ENCODE measurements around the gene DHX29.

Gene DHX29

GRCh38 chr5:55219770-55220169 lies 87.7 kb downstream of the DHX29 start:
- intact Hi-C loops (cut with DNase I) = no loop called here
- DNase-seq = no peak

GRCh38 chr5:55218967-55219366 lies 88.5 kb downstream of the DHX29 start:
- intact Hi-C loops (cut with DNase I) = no loop called here
- peak in 1 of 10 donors; percentile 29 for DNase-seq

GRCh38 chr5:55211184-55211874 lies 96.2 kb downstream of the DHX29 start:
- intact Hi-C loops (cut with DNase I) = no loop called here
- DNase-seq = no peak

Data from posterior cingulate gyrus (tissue), 11 donors.